Inflammatory macrophage treated with lipopolysaccharide for 1 hour (primary cell): ENCODE data around the gene PER2.
"Not testable (repeated sequence)": the region's sequence is repeated elsewhere in the genome, so short reads cannot be mapped to it uniquely, and the experiment has no call there.

Experiments used
- DNase-seq, 2 donors: peaks; one replicate each; pipeline ENCODE4 v3.0.0-alpha.2; 2020 to 2022

PER2 gene

DNA sequence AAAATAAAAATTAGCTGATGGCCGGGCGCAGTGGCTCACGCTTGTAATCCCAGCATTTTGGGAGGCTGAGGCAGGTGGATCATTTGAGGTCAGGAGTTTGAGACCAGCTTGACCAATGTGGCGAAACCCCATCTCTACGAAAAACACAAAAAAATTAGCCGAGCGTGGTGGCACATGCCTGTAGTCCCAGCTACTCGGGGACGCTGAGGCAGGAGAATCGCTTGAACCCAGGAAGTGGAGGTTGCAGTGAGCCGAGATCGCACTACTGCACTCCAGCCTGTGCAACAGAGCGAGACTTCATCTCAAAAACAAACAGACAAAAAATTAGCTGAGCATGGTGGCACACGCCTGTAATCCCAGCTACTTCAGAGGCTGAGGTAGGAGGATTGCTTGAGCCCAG, 22.3 kb upstream of the PER2 start:
- not testable (repeated sequence) for DNase-seq

DNA sequence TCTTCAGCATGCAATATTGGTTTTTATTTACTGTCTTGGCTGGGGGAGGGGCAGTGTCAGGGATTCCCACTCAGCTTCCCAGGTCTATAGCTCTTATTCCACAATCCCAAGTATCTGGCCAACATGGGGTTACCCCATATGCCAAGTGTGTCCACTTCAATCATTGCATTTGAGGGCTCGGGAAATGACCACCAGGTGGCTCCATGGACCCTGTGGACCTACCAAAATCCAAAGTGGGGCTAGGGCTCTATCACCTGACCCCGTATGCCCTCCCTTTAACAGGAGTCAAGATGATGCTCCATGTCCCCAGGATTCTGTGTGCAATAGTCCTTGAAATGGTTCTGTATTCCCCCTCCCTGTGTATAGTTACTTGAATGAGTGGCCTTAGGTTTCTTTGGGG, 19.8 kb upstream of the PER2 start:
- no peak for DNase-seq

DNA sequence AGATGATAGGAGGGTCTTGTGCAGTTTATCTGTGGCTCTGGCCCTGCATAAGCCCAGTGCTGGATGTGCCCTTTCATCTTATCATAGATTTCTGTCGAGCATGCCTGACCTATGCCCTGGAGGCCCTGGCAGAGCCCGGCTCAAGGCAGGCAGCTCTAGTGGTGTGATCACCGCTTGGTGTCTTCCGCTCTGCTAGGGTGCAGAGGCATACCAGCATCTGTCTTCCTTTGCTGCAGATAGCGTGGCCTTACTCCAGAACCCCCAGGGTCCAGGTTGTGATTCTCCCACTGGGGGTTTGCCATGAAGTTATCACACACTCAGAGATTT, 18.2 kb upstream of the PER2 start:
- DNase-seq, result no peak

DNA sequence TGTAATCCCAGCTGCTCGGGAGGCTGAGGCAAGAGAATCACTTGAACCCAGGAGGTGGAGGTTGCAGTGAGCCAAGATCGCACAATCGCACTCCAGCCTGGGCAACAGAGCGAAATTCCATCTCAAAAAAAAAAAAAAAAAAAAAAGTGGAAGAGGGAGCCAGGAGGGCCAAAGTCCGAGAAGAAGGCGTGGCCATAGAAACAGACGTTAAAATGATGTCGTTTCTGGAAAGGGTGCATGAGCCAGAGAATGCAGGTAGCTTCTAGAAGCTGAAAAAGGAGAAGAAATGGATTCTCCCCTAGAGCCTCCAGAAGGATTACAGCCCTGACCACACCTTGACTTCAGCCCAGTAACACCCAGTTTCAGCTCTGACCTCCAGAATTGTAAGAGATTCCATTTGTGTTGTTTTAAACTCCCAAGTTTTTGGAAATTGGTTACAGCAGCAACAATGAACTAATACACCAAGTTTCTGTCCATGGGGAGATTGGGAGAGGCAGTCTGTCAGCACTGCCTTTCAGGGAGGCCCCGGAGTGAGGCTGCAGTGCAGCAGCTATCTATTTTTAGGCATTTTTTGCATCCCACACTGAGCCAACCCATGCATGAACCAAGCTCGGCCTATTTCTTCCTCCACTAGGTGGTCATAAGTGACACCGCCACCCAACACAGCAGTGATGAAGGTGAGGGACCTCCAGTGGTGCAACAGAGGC, 17.7 kb upstream of the PER2 start:
- DNase-seq, result no peak

DNA sequence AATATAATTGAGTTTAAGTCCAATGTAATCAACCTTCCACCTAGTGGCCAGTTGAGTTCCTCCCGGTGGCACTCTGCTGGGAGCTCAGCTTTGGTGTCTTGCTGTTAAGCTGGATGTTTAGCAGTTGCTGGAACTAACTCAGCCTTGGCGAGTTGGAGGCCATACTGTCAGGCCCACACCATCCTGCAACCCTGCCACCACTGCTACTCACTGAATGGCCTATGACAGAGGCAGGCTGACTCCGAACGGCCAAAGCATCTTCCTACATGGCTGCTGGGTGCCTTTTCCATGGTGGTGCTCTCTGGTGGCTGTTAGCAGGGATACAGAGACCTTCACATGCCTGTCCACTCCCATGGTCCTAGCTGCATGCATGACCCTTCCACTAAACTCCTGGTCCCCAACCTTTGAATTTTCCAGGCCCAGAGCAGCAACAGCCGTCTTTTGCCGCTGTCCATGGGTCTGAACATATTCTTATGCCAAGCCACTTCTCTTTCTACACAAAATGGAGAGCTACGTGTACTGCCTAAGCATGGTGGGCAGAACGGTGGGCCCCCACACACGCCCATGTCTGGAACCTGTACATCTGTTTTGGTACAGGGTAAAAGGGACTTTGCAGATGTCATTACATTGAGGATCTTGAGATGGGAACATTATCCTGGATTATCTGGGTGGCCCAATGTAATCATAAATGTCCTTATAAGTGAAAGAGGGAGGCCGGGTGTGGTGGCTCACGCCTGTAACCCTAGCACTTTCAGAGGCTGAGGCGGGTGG, 16.9 kb upstream of the PER2 start:
- DNase-seq, result no peak

DNA sequence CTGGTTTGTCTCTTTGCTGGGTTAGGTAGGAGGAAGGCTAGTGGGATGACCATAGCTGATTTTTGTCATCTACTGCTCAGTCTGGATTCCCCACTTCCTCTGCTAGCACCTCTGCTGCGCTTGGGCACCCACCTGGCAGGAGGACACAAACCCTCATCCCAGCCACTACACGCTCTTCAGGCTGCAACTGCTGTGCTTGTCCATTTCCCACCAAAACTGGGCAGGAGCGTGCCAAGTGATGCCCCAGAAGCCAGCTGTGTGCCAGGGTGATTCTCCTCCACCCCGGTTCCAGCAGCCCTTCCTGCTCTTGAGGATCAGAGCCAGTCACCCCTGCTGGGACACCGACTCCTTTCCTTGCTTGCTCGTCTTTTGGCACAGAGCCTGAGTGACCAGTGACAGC, 15.7 kb upstream of the PER2 start:
- DNase-seq, result no peak

DNA sequence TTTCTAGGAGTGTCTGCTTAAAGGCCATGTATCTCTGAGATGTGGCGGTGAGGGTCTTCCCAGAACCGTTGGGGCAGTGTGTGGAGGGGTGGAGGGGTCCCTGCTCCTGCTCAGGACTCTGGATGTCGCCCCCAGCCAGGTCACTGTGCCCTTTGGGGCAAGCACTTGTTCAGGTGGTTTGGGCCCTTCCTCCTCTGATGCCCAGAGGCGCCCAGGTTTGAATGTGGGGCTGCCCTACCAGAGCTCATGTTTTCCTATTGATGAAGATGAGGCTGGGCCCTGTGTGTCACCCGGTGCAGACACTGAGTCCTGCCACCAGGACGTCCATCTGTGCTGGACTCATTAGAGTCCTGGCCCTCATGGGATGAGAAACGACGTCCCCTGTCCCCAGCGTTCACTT, 14.3 kb upstream of the PER2 start:
- DNase-seq, result no peak

DNA sequence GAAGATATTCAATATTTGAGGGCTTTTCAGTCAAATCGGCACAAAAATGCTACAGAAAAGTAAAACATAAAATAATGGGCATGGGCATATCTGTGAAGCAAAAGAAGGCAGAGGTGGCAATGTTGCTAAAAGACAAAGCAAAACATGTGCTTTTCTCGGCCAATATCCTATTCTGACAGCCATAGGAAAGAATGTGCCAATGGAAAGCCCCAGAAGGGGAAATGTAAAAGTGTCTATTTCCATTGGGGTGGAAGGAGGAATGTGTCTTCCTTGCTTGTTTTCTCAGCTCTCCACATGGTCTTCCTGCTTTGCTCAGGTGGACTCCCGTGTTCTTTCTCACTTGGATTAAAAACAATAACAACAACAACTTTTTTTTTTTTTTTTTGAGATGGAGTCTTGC, 13.7 kb upstream of the PER2 start:
- no peak for DNase-seq

DNA sequence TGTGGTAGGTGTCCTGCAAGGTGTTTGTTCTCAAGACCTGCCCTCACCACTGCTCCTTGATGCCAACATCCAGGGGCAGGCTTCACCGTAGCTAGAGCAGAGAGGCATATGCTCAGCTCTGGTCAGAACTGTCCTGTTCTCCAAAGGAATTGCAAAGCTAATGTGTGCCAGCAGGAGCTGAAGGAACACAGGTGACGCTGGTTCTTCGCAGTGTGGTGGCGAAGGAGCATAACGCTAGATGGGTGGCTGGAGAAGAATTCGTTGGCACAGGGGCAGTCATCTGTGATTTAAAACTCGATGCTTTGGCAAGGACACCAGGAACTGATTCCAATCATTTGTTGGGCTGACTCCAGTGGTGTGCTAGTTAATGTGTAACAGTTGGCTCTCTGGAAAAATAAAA, 11.4 kb upstream of the PER2 start:
- DNase-seq, result no peak

DNA sequence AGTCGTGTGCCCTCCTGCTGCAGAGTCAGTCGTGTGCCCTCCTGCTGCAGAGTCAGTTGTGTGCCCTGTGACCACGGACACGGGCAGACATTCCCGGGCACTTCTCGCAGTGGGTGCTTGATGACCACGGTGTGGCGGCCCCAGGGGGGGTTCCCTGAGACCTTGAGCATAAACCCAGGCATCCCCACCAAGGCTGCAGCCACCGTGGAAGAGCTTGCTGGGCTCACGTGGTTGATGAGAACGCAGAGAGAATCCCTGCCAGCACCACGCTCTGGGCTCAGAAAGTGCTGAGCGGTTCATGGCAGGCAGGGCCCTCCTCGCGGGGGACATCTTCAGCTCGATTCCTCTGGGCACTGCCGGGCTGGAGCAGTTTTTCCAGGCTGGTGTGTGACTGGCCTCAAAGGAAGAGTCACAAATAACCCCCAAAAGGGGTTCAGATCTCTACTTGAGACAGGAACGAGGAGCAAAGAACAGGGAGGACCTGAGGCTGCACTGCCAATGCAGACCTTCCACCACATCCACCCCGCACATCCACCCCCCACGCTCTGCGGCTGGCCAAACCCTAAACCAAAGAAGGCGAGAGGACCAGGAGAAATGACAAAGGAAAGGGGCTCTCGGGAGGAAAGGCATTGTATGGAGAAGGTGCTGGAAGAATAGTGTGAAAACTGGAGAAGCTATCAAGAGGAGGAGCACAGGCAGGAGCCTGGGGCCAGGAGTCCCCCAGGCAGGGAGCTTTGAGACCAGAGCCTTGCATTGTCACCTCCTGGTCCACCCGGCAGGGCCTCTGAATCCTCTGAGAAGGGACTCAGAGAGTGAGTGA, 8.4 kb upstream of the PER2 start:
- DNase-seq, result no peak

DNA sequence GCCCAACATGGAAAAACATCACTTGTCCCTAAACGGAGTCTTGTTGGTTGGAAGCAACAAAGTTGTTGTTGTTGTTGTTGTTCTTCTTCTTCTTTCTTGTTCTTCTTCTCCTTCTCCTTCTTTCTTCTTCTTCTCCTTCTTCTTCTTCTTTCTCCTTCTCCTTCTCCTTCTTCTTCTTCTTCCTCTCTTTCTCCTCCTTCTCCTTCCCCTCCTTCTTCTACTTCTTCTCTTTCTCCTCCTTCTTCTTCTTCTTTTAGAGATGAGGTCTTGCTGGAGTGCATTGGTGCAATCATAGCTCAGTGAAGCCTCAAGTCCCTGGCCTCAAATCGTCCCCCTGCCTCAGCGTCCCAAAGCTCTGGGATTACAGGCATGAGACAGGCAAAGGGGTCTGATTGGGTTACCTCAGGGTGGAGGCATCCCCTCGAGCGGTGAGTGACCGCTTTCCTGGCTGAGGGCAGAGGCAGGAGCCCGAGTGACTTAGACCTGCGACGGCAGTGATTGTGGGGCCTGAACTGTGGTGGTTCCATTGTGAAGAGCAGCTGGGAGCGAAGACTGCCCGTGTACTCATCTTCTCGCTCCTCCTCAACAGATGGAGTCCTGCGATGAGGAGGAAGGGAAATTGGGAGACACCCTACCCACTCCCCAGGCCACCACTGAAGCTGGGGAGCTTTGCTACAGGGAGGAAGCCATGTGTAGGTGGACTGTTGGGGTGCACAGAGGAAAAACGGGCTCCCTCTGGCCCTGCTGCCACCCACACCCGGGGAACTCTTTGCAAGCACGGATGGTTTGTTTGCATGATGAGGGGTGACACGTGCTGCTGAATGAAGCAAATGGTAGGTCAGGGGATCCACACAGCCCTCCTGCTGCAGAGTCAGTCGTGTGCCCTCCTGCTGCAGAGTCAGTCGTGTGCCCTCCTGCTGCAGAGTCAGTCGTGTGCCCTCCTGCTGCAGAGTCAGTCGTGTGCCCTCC, 7.0 kb upstream of the PER2 start:
- DNase-seq, result no peak

DNA sequence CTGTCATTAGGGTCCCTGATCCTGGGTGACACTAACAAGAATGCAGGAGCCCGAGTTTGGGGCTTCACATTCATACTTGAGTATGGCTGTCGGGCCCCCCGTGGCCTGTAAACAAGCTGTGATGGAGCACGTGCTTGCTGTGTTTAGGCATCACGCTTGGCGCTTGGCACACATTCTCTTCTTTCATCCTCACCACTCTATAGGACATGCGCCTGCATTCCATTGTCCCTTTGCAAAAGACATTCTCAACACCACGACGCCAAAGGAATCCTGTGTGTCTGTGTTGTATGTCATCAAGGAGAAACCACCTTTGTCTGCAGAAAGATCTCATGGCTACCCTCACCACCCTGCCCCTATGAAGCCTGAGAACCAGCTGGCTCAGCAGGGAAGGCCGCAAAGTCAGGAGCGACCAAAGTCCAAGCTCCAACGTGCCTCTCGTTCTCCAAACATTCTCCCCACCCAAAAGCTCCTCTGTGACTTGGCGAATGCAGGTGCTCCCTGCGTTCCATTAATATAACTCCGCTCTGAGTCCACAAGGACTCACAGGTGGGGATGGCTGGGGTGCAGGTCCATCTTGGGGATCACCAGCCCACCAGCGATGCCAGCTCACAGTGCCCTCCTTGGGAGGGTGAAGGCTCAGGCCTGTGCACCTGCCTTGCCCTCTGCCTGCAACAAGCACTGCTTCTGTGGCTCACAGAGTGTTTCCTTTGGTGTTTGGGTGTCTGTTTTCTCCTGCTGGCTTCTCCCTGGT, 6.2 kb upstream of the PER2 start:
- DNase-seq, result no peak

DNA sequence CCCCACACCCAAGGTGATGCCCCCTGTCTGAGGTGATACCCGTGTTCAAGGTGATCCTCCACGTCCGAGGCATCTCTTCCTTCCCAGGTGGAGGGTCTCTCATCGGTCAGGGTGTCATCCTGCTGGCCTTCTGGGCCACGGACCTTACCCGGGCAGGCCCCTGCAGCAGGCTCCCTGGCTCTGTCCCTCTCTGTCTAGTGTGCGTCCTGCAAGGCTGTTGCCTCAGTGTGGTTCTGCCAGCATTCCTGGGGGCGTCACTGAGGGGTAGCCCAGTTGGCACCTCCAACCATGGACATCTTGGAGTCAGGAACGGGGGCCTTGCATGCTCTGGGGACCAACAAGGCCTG, 5.6 kb upstream of the PER2 start:
- DNase-seq, result no peak

DNA sequence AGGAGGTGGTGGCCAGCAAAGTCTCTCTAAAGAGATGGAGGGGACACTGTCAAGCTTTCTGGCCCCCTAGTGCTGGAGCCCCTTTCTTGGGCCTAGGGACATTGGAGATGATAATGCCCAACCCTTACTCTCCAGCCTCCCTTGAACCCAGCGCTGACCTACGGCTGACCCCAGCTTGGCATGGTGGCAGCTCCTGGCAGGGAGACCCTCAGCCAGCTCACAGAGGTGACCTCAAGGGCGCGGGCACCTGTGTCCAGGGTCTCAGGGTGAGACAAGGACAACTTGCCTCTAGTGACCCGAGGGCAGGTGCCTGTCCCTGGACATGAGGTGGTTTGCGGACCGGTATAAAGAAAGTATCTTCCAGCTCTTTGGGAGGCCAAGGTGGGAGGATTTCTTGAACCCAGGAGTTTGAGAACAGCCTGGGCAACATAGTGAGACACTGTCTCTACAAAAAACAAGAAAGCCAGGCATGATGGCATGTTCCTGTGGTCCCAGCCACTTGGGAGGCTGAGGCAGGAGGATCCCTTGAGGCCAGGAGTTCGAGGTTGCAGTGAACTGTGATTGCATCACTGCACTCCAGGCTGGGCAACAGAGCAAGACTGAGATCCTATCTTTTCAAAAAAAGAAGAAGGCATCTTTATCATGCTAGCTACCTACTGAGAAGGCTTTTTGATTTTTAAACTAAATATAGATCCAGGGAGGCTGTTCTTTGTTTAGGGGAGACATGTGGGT, 3.3 kb upstream of the PER2 start:
- no peak for DNase-seq

DNA sequence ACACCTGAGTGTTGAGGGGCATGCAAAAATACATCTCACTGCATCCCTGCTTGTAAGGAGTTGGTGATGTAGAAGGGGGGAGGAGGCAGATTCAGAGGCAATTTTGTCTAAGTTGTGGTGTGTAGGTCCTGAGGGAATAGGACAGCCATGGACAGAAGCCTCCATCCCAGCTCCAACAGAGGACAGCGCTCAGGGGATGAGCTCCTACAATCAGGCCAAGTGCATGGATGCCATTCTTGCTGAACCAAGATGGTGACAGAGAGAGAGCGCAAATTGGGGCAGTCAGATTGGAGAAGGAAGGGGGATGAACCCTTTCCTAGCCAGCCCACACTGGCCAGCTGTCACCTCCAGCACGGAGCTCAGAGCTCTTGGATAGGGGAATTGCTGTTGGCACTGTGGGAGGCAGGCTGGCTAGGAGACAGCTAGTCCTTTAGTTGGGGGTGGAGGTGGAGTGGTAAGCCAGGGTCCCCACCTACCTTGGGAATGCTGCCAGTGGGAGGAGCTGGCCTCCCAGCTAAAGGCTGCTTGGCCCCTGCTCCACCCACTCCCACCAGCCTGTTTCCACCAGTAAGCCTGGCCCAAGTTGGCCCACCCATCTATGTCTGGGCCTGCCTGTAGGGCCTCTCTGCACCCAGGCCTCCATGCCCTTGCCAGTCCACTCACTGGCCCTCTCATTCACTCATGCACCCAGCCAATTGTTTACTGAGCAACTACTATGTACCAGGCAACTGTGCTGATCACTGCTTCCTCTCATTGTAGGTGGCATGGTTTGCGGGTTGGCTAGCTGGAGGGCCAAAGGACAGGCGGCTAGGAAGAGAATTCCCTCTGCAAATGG, 2.5 kb upstream of the PER2 start:
- no peak for DNase-seq

DNA sequence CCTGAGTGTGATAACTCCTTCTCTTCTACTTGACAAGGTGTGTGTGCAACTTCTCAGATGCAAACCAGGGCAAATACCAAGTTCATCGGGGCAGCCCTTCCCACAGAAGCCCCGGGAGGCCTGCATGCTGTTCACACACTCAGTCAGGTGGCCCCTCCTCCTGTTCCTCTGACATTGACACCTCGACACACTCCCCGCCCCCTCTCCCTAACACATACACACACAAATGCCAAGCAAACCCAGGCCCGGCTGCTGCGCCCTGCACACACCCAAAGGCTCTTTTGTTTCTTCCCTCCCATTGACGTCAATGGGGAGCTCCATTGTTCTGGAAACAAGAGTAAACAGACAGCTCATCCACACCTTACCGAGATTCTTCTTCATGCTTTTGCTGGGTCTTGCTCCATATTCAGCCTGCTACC, 1.7 kb upstream of the PER2 start:
- no peak for DNase-seq

DNA sequence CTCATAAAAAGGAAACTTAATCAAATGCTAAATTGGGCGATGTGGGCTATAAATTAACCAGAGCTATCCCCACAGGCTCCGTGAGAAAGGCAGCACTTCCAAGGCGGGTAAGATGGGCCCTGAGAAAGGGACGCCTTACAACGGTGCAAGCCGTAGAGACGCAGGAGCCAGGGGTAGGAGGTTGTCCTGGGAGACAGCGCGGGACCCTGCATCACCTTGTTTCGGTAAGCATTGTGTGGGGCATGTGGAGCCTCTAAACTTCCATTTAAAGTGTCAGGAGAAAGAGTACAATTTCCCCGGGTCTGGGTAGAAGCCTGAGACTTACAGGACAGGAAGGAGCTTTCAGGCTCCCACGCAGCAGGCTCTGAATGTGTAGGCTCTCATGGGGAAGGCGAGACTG, 1.2 kb upstream of the PER2 start:
- DNase-seq, result no peak

DNA sequence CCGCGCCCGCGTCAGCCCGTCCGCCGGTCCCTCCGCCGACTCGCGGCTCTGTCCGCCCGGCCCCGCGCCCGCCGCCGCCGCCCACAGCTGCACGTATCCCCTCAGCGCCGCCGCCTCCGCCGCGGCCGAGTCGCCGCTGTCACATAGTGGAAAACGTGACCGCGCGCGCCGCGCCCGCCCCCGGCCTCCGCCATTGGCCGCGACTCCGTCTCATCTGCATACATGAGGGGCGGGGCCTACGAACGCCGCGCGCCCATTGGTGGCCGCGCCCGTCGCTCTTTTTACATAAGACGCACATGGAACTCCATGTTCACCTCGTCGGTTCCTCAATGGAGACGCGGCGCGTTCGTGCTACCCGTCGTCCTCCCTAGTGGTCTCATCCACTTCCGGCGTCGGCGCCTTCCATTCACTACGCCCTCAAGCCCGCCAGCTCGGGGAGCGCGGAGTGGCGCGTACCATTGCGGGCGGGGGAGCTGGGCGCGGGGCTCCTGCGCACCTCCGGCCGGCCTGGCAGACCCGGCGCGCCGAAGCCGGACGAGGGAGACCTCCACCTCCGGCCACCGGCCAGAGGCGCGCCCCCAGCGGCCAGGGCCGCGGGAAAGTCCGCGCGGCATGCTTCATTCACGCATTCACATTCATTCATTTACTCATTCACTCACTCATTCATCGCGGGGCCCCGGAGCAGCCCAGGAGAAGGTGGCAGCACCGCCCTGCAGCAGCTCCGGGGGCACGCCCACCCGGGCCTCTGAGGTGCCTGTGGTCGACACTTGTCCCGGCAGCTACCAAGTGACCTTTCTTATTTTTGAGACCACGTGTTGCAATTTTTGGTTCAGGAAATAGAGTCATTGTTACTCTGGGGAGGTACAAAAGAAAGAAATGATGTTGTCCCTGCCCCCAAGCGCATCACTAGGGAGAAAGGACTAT, 502 bp upstream of the PER2 start:
- DNase-seq, result peak; percentile 96 to 98

DNA sequence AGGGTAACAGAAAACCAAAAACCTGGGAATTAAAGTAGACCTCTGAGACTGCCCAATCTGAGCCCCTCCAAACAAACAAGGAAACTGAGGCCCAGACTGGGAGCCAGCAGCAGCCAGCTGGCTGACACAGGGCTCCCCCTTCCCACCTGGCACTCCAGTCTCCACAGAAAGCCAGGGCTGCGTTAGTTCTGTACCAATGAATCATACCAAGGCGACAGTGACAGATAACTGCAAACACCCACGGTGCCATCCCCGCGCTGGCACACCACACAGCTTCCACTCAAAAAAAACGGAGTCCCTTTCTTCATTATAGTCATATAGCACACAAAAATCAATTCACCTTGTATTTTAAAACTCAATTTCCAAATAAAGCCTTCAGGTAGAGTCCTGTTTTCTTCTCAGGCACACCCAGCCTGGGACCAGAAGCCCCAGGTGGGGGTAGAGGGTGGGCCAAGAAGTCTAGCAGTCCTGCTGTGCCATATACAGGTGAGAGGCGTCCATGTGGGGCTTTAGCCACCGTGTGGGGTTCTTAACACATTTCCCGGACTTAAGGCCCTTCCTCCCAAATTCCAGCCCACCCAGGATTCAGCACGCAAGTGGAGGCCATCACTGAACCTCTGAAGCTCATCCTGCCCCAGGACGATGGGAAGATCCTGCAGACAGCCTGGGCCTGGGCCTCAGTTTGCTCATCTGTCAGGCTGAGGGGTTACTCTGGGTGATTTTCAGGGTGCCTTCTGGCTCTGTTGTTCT, 1.2 kb downstream of the PER2 start:
- DNase-seq, result no peak
